Activated naive CD4-positive, alpha-beta T cell treated with anti-CD3 and anti-CD28 coated beads, Interleukin-2, amount 50 U/mL, for 72 hours (primary cell): ENCODE data around the gene PLIN1. TPM values are rescaled to one million over a fixed set of nuclear protein-coding genes. Genes with fewer than 3 reads are reported as not detected.

ENCODE experiments used
- ATAC-seq, 2 donors: fragments of 150-1000 bp; cut with Tn5 transposase; 2 replicates each; pipeline ENCODE4 v1.10.0; 2021; ENCODE audit warnings: mild to moderate bottlenecking in 2 of 2, moderate library complexity in 2 of 2
- DNase-seq, 2 donors: peaks; one replicate each; pipeline ENCODE4 v3.0.0; 2021 to 2022; ENCODE audit warnings: low spot score in 2 of 2
- H3K27ac Mint-ChIP-seq, 2 donors: one replicate each; pipeline ENCODE4 v1.8.0; 2022; ENCODE audit warnings: mild to moderate bottlenecking in 2 of 2, mixed read lengths in 2 of 2
- H3K36me3 Mint-ChIP-seq, 2 donors: one replicate each; pipeline ENCODE4 v1.8.0; 2022; ENCODE audit warnings: mixed read lengths in 2 of 2
- H3K9me3 Mint-ChIP-seq, 2 donors: one replicate each; pipeline ENCODE4 v1.8.0; 2022; ENCODE audit warnings: mixed read lengths in 2 of 2
- total RNA-seq, 2 donors: library from RNA; stranded (reverse); gene quantifications; one replicate each; pipeline ENCODE4 v1.2.3, GENCODE V29; 2022

PLIN1 gene
- total RNA-seq, 2 donors from 2014 or later = 0.43 to 0.46 TPM

GRCh38 chr15:89623165-89623564 is 56.0 kb downstream of the PLIN1 start:
- no peak overlapping the region for H3K27ac Mint-ChIP-seq
- ATAC-seq (no peak), DNase-seq (no peak)
- H3K36me3 Mint-ChIP-seq = peaks cover 40 to 53% of the 10 kb centered on the region in 2 donors
- H3K9me3 Mint-ChIP-seq = no peaks in the 10 kb centered on the region

DNA sequence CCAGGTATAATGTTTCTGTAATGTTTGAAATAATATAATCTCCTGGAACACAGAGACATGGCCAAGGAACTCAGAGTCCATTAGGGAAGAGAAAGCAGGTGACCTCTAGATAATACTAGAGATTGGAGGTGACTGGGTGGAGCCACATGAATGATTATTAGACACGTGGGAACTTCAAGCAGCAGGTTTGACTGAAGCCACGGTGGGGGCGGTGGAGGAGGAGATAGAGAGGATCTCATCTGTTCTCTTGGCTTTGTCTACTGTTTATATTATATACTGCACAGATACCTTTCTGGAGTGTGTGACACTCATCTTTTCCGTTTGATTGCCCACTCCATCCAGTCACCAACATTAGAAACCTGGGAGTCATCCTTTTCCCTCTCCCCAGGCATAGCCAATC is 57.6 kb downstream of the PLIN1 start:
- Mint-ChIP-seq H3K9me3 (no peaks in the 10 kb centered on the region), H3K27ac (peak overlapping the region in 1 of 2 donors; percentile 17), H3K36me3 (peaks cover 46 to 66% of the 10 kb centered on the region in 2 donors)
- no peak for ATAC-seq
- no peak for DNase-seq

DNA sequence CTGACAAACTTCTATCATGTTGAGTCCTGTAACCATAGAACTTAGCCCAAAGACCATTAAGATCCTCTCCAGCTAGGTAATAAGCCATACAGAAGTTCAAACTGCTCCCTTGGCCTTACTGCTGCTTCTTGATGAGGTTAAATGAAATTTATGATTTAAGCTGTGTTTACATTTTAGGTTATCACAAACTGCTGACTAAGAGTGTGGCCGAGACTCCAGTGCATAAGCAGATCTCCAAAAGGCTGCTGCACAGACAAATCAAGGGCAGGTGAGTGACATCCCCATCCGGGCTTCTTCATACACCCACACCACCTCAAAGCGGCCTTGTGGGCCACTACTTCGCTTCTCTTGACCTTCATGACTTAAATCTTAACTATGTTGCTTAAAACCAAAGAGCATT is 62.9 kb downstream of the PLIN1 start:
- no peak for ATAC-seq
- DNase-seq = no peak

DNA sequence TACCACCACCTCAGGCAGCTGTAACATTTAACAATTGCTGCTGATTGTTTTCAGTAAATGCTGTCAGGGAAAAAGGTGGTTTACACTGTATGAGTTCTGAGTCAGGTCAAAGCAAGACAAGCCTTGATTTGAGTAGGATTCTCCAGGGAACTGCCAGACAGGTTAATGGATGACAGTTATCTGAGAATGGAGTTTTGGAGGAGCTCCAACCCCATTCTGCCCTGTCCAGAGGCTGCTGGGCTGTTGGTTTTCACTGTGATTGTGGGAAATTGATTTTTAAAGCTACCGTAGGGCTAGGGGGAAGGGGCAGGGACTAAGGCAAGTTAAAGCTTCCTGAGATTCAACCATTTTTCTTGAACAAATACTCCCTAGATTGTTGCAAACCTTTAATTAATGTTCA is 64.0 kb downstream of the PLIN1 start:
- ATAC-seq (no peak), DNase-seq (no peak)
- no peak overlapping the region for H3K27ac Mint-ChIP-seq
- peaks cover 59 to 76% of the 10 kb centered on the region in 2 donors for H3K36me3 Mint-ChIP-seq
- H3K9me3 Mint-ChIP-seq = peaks cover 21 to 22% of the 10 kb centered on the region in 2 donors

More for the DNA sequence above, 62.9 kb downstream of the PLIN1 start:
- Mint-ChIP-seq H3K9me3 (peaks cover 18 to 21% of the 10 kb centered on the region in 2 donors), H3K36me3 (peaks cover 52 to 70% of the 10 kb centered on the region in 2 donors), H3K27ac (no peak overlapping the region)

Other genes with a start within 250 kb of the PLIN1 start
- not detected for gene RHCG, start 182.8 kb downstream of the PLIN1 start, total RNA-seq
- gene TICRR, start 103.9 kb downstream of the PLIN1 start, total RNA-seq = 10 to 100 TPM; 22.8 to 30.8 TPM
- gene KIF7, start 23.9 kb downstream of the PLIN1 start, total RNA-seq = 1 to 10 TPM; 1.4 to 4.6 TPM
- gene PEX11A, start 11.4 kb upstream of the PLIN1 start, total RNA-seq = 1 to 10 TPM; 3.0 to 5.0 TPM
- gene WDR93, start 11.4 kb upstream of the PLIN1 start, total RNA-seq = not detected
- 1 to 10 TPM; 3.0 to 6.2 TPM for gene MESP1, start 71.9 kb upstream of the PLIN1 start, total RNA-seq
- gene MESP2, start 97.0 kb upstream of the PLIN1 start, total RNA-seq = not detected
- under 1 TPM; 0.33 to 0.34 TPM for gene ANPEP, start 135.5 kb upstream of the PLIN1 start, total RNA-seq
- 10 to 100 TPM; 12.4 to 13.1 TPM for gene AP3S2, start 214.6 kb upstream of the PLIN1 start, total RNA-seq
- not detected for gene ARPIN, start 233.6 kb upstream of the PLIN1 start, total RNA-seq